BJ (cell line): ENCODE results near the gene GBA2. TPM values are rescaled to one million over a fixed set of nuclear protein-coding genes. Genes with fewer than 3 reads are reported as not detected.

Source experiments
- CTCF ChIA-PET: fragments of 350-600 bp; formaldehyde crosslinking; extraction: SDS; loops from one replicate; lab custom pipeline; 2021; ENCODE audit warnings: antibody characterized with exemption, inconsistent platforms; lab: Yijun Ruan, JAX
- POLR2A ChIA-PET: fragments of 300-600 bp; sonication (Branson Sonifier 250); formaldehyde crosslinking; extraction: SDS; loops from one replicate; lab custom pipeline; 2021; ENCODE audit warnings: antibody characterized with exemption; lab: Charles Lee
- DNase-seq: peaks from one replicate; pipeline ENCODE4 v3.0.0-alpha.2; 2011; ENCODE audit warnings: low read depth
- H3K27me3 ChIP-seq: 2 replicates; pipeline ENCODE4 v1.6.0; 2011; ENCODE audit warnings: low read length; ENCODE audit not compliant: control insufficient read depth, insufficient read depth
- H3K36me3 ChIP-seq: 2 replicates; pipeline ENCODE4 v1.5.1; 2011; ENCODE audit warnings: low read length; ENCODE audit not compliant: control insufficient read depth, insufficient read depth
- H3K4me3 ChIP-seq: 2 replicates; pipeline ENCODE4 v1.5.1; 2011; ENCODE audit warnings: low read depth, mild to moderate bottlenecking, control low read depth, low read length
- polyA plus RNA-seq: library from polyadenylated mRNA; depleted of rRNA; stranded (reverse); fragments of >200 nt; gene quantifications from 2 replicates; pipeline ENCODE4 v1.2.3, GENCODE V29; 2011
- TF ChIP-seq, protein P1 (sequence below): IDR thresholded peaks from 2 replicates; pipeline ENCODE4 v1.5.1; 2011; ENCODE audit warnings: low read depth, mild to moderate bottlenecking, control low read depth, inconsistent platforms, low read length, moderate library complexity; ENCODE audit not compliant: insufficient read depth

The GBA2 gene
- polyA plus RNA-seq, 1 experiment = 44.1 TPM

DNA sequence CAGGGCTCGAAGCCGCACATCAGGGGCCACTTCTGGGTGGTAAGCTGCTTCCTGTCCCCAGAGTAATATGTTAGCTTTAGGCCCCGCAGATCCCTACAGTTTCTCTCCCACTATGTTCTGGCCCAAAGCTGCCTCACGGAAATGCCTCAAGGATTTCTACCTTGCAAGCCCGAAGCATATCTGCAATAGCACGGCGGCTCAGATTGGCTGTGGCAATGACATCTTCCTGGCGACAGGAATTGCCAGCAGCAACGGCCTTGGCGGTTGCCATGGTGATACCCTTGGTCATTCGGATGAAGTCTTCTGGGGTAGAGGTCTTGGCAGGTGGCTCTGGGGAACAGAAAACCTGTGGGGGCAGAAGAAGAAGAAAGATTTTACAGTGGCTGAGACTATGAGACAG, 49.0 kb downstream of the GBA2 start:
- H3K27me3 ChIP-seq = no peaks in the 10 kb centered on the region
- POLR2A ChIA-PET = interaction anchor here (1.0 kb wide), 1 partner anchor 9 kb away, joined by 24 read pairs; no protein-coding TSS in a partner anchor
- TF ChIP-seq, protein P1, sequence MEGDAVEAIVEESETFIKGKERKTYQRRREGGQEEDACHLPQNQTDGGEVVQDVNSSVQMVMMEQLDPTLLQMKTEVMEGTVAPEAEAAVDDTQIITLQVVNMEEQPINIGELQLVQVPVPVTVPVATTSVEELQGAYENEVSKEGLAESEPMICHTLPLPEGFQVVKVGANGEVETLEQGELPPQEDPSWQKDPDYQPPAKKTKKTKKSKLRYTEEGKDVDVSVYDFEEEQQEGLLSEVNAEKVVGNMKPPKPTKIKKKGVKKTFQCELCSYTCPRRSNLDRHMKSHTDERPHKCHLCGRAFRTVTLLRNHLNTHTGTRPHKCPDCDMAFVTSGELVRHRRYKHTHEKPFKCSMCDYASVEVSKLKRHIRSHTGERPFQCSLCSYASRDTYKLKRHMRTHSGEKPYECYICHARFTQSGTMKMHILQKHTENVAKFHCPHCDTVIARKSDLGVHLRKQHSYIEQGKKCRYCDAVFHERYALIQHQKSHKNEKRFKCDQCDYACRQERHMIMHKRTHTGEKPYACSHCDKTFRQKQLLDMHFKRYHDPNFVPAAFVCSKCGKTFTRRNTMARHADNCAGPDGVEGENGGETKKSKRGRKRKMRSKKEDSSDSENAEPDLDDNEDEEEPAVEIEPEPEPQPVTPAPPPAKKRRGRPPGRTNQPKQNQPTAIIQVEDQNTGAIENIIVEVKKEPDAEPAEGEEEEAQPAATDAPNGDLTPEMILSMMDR = no peak
- peaks cover 63% of the 10 kb centered on the region for H3K36me3 ChIP-seq
- no peak for DNase-seq
- CTCF ChIA-PET = interaction anchor here (1.6 to 8.9 kb wide), 3 partner anchors 12 to 38 kb away, joined by 6 to 177 read pairs (median 116); no protein-coding TSS in a partner anchor
- no peak overlapping the region for H3K4me3 ChIP-seq

DNA sequence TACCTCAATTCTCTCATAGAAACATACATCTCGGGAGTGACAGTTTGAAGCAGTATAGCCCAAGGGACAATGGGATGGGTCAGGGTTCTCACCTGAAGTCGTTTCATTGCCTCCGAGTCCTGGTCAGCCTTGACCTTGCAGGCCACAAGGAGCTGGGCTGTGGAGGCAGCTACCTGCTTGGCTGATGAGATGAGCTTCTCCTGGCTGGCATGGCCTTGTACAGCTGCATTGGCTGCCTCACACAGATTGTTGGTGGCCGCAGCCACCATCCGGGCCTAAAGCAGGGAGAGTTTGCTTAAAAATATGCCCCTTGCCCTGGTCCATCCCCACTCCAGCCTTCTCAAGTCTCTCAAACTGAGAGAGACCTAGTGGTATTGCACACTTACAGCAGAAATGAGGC, 50.8 kb downstream of the GBA2 start:
- no peaks in the 10 kb centered on the region for H3K27me3 ChIP-seq
- CTCF ChIA-PET = interaction anchor here (1.1 to 8.9 kb wide), 7 partner anchors 8 to 41 kb away, joined by 3 to 177 read pairs (median 34); partner anchors contain the start of genes ARHGEF39, CCDC107 and RMRP
- H3K36me3 ChIP-seq = peaks cover 47% of the 10 kb centered on the region
- POLR2A ChIA-PET = no interaction called here
- TF ChIP-seq, protein P1 = no peak
- H3K4me3 ChIP-seq = no peak overlapping the region
- no peak for DNase-seq

DNA sequence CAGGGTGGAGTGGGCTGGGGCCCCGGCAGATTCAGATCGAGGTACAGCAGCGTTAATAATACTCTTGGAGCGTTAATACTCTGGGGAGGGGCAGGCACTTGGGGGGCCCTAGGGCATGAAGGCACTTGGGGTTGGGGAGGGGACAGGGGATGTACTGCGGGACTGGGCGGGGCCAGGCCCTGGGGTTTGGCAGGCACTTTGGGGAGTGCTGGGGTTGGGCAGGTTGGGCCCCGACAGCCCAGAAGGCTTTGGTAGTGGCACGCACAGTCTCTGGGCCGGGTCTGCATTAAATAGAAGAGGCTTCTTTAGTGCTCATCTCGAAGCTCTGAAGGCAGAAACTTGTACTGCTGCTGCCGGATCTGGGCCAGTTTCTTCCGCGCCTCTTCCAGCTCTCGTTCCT, 51.5 kb downstream of the GBA2 start:
- no peaks in the 10 kb centered on the region for H3K27me3 ChIP-seq
- TF ChIP-seq, protein P1 = no peak
- peaks cover 43% of the 10 kb centered on the region for H3K36me3 ChIP-seq
- CTCF ChIA-PET = interaction anchor here (1.9 to 8.9 kb wide), 9 partner anchors 13 to 51 kb away, joined by 8 to 177 read pairs (median 34); partner anchors contain the start of genes ARHGEF39, CA9, CCDC107 and RMRP
- no peak for DNase-seq
- POLR2A ChIA-PET = no interaction called here
- no peak overlapping the region for H3K4me3 ChIP-seq

DNA sequence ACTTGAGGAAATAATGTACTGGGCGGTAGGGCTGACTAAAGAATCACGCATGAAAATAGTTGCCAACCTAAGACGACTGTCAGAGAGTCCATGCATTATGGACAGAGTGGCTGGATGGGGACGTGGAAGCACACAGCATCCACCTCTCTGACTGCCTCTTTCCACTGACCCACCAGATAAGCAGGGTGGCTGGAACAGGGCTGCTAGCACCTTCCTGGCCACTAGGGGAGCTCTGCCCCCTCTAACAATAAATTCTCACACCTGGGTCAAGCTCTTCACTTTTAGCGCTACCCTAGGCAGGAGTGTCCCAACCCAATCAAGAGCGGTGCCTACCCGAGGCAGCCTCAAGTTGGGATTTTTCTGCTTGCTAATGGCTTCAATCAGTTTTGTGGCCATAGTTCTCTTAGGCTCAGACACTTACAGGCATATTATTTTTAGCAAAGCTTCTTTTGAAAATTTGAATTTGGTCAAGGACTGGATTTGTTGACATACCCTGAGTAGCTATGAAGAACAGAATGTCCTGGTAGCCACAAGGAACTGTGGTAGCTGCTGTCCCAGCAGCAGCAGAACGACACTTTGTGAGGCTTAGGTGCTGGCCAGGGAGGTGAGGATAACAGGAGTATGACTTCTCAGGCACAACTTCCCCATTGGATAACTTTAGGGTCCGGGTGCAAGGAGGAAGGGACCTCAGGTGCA, 52.4 kb downstream of the GBA2 start:
- ChIA-PET CTCF (interaction anchor here (0.6 to 8.9 kb wide), 21 partner anchors 9 to 80 kb away, joined by 3 to 177 read pairs (median 8); partner anchors contain the start of genes ARHGEF39, CA9, CCDC107 and CREB3), POLR2A (interaction anchor here (0.7 to 0.8 kb wide), 2 partner anchors 31 to 35 kb away, joined by 3 to 6 read pairs; no protein-coding TSS in a partner anchor)
- no peak for DNase-seq
- H3K36me3 ChIP-seq = peaks cover 38% of the 10 kb centered on the region
- no peaks in the 10 kb centered on the region for H3K27me3 ChIP-seq
- TF ChIP-seq, protein P1 = peak; percentile 87
- H3K4me3 ChIP-seq = no peak overlapping the region

DNA sequence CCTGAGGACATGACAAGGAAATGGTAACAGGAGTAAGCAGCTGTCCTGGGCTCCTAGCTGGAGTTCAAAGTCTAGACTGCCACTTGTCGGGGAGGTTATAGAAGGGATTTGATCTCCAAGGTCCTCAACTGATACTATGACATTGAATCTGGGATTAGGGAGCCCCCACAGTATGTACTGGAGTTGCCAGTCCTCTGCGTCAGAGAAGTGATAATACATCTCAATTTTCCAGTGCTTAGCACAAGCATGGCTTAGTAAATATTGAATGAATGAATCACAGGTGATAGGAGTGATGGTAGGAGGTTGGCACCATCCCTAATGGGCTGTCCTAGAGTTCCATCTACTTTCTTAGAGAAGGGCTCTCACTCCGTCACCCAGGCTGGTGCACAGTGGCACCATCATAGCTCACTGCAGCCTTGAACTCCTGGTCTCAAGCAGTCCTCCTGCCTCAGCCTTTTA, 53.1 kb downstream of the GBA2 start:
- Histone ChIP-seq H3K4me3 (no peak overlapping the region), H3K27me3 (no peaks in the 10 kb centered on the region), H3K36me3 (peaks cover 33% of the 10 kb centered on the region)
- DNase-seq = no peak
- ChIA-PET POLR2A (no interaction called here), CTCF (interaction anchor here (0.8 to 8.9 kb wide), 19 partner anchors 8 to 130 kb away, joined by 3 to 177 read pairs (median 9); partner anchors contain the start of genes ARHGEF39, CA9, CCDC107 and CREB3)
- TF ChIP-seq, protein P1 = no peak
